Measurements from ENCODE around the gene ZNF324. TPM values are rescaled to one million over a fixed set of nuclear protein-coding genes. Genes with fewer than 3 reads are reported as not detected.

The ZNF324 gene
- total RNA-seq, 1 donor from 2014 or later, result 12.9 TPM

GRCh38 chr19:58516964-58517833 is 50.3 kb downstream of the ZNF324 start:
- H3K9me3 Mint-ChIP-seq (ENCODE audit: low read depth), result no peaks in the 10 kb centered on the region
- DNase-seq (ENCODE audit: low spot score, unreplicated experiment), result no peak
- peaks cover 32% of the 10 kb centered on the region for H3K4me1 Mint-ChIP-seq (ENCODE audit: low read depth)
- no peak for TF ChIP-seq CTCF (IDR thresholded peaks at IDR 0.05; ENCODE audit: unreplicated experiment)
- H3K36me3 Mint-ChIP-seq (ENCODE audit: insufficient read depth), result peaks cover 3% of the 10 kb centered on the region
- no peaks in the 10 kb centered on the region for H3K27me3 Mint-ChIP-seq
- H3K4me3 Mint-ChIP-seq (ENCODE audit: low read depth), result no peak overlapping the region
- no peak overlapping the region for H3K27ac Mint-ChIP-seq

- Mint-ChIP-seq H3K27me3 (no peaks in the 10 kb centered on the region), H3K27ac (peak overlapping the region; percentile 99), H3K4me3 (ENCODE audit: low read depth) (peak overlapping the region; percentile 97), H3K36me3 (ENCODE audit: insufficient read depth) (peaks cover 3% of the 10 kb centered on the region), H3K4me1 (ENCODE audit: low read depth) (peaks cover 33% of the 10 kb centered on the region), H3K9me3 (ENCODE audit: low read depth) (no peaks in the 10 kb centered on the region)
- no peak for TF ChIP-seq CTCF (IDR thresholded peaks at IDR 0.05; ENCODE audit: unreplicated experiment)
- DNase-seq (ENCODE audit: low spot score, unreplicated experiment), result no peak
Observed at GRCh38 chr19:58518256-58519086, 51.6 kb downstream of the ZNF324 start.

DNA sequence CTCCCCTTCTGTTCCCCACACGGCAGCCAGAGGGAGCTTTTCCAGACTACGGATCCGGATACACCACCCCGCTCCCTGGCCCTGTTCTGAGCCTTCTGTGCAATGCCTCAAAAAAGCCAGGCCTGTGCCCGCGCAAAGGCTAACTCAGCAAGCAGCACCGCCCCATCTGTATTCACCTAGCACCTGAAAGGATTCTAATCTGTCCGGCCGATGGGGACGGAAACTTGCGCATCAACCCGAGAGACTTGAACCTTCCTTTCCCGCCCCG is 52.1 kb downstream of the ZNF324 start:
- peaks cover 32% of the 10 kb centered on the region for H3K4me1 Mint-ChIP-seq (ENCODE audit: low read depth)
- H3K36me3 Mint-ChIP-seq (ENCODE audit: insufficient read depth), result peaks cover 3% of the 10 kb centered on the region
- H3K27me3 Mint-ChIP-seq, result no peaks in the 10 kb centered on the region
- TF ChIP-seq CTCF (IDR thresholded peaks at IDR 0.05; ENCODE audit: unreplicated experiment), result peak; percentile 62
- H3K27ac Mint-ChIP-seq, result peak overlapping the region; percentile 99
- peak; percentile 51 for DNase-seq (ENCODE audit: low spot score, unreplicated experiment)
- H3K4me3 Mint-ChIP-seq (ENCODE audit: low read depth), result peak overlapping the region; percentile 97
- H3K9me3 Mint-ChIP-seq (ENCODE audit: low read depth), result no peaks in the 10 kb centered on the region

GRCh38 chr19:58519355-58520256 is 52.7 kb downstream of the ZNF324 start, which contains the start of gene ZBTB45:
Gene ZBTB45 (minus strand): TSS chr19:58519810. CDS start chr19:58517673, 2,137 bp downstream.
- no peaks in the 10 kb centered on the region for H3K9me3 Mint-ChIP-seq (ENCODE audit: low read depth)
- H3K27ac Mint-ChIP-seq, result peak within 1 kb of the TSS; percentile 99
- peak within 1 kb of the TSS; percentile 97 for H3K4me3 Mint-ChIP-seq (ENCODE audit: low read depth)
- peak; percentile 56 for TF ChIP-seq CTCF (IDR thresholded peaks at IDR 0.05; ENCODE audit: unreplicated experiment)
- H3K4me1 Mint-ChIP-seq (ENCODE audit: low read depth), result peaks cover 31% of the 10 kb centered on the region
- DNase-seq (ENCODE audit: low spot score, unreplicated experiment), result peak; percentile 89
- peaks cover 3% of the 10 kb centered on the region for H3K36me3 Mint-ChIP-seq (ENCODE audit: insufficient read depth)
- H3K27me3 Mint-ChIP-seq, result no peaks in the 10 kb centered on the region

GRCh38 chr19:58520257-58520599 is 53.3 kb downstream of the ZNF324 start:
- H3K9me3 Mint-ChIP-seq (ENCODE audit: low read depth), result no peaks in the 10 kb centered on the region
- no peaks in the 10 kb centered on the region for H3K27me3 Mint-ChIP-seq
- peak overlapping the region; percentile 99 for H3K27ac Mint-ChIP-seq
- peaks cover 3% of the 10 kb centered on the region for H3K36me3 Mint-ChIP-seq (ENCODE audit: insufficient read depth)
- TF ChIP-seq CTCF (IDR thresholded peaks at IDR 0.05; ENCODE audit: unreplicated experiment), result no peak
- peak overlapping the region; percentile 97 for H3K4me3 Mint-ChIP-seq (ENCODE audit: low read depth)
- H3K4me1 Mint-ChIP-seq (ENCODE audit: low read depth), result peaks cover 29% of the 10 kb centered on the region
- DNase-seq (ENCODE audit: low spot score, unreplicated experiment), result no peak
